HUES48 (cell line): ENCODE results near the gene SCUBE1.
A peak's percentile ranks its signal among the peaks of the same experiment; 100 is the strongest.
"Not testable (repeated sequence)": the region's sequence is repeated elsewhere in the genome, so short reads cannot be mapped to it uniquely, and the experiment has no call there.

Experiments
- H3K27ac ChIP-seq: one replicate; pipeline ENCODE4 v1.7.0; 2013; ENCODE audit warnings: low read depth, low read length, inconsistent platforms
- H3K27me3 ChIP-seq: 2 replicates; pipeline ENCODE4 v1.6.1; 2013; ENCODE audit warnings: mild to moderate bottlenecking, low read length; ENCODE audit not compliant: control insufficient read depth, insufficient read depth
- H3K36me3 ChIP-seq: 2 replicates; pipeline ENCODE4 v1.6.1; 2013; ENCODE audit warnings: low read length; ENCODE audit not compliant: control insufficient read depth, insufficient read depth
- H3K4me1 ChIP-seq: 2 replicates; pipeline ENCODE4 v1.6.1; 2013; ENCODE audit warnings: mild to moderate bottlenecking, low read length; ENCODE audit not compliant: control insufficient read depth, insufficient read depth
- H3K4me3 ChIP-seq: 2 replicates; pipeline ENCODE4 v1.5.1; 2013; ENCODE audit warnings: mild to moderate bottlenecking, low read depth, low read length
- H3K9ac ChIP-seq: 2 replicates; pipeline ENCODE4 v1.6.1; 2013; ENCODE audit warnings: mild to moderate bottlenecking, low read depth, low read length, moderate library complexity
- H3K9me3 ChIP-seq: 2 replicates; pipeline ENCODE4 v1.6.1; 2013; ENCODE audit warnings: low read length; ENCODE audit not compliant: control insufficient read depth, insufficient read depth

The SCUBE1 gene

DNA sequence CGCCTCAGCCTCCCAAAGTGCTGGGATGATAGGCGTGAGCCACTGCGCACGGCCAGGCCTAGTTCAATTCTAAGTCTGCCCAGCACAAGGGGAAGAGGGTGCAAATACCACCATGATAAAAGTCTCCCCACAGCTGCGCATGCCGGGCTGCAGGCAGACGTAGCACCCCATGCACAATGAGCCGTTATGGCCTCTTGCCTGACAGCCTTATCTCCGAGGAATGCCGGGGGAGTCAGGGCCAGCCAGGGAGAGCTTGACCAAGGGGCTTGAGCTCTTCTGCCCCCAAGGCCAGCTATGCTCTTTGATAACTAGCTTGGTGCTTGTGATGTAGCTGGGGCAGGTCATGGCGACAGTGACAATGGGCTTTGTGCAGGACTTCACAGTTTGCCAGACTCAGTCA, 13.7 kb upstream of the SCUBE1 start:
- H3K27me3 ChIP-seq = no peaks in the 10 kb centered on the region
- no peaks in the 10 kb centered on the region for H3K4me1 ChIP-seq
- no peak overlapping the region for H3K4me3 ChIP-seq
- H3K9ac ChIP-seq = no peak overlapping the region
- no peaks in the 10 kb centered on the region for H3K36me3 ChIP-seq
- H3K27ac ChIP-seq = no peak overlapping the region
- no peaks in the 10 kb centered on the region for H3K9me3 ChIP-seq

DNA sequence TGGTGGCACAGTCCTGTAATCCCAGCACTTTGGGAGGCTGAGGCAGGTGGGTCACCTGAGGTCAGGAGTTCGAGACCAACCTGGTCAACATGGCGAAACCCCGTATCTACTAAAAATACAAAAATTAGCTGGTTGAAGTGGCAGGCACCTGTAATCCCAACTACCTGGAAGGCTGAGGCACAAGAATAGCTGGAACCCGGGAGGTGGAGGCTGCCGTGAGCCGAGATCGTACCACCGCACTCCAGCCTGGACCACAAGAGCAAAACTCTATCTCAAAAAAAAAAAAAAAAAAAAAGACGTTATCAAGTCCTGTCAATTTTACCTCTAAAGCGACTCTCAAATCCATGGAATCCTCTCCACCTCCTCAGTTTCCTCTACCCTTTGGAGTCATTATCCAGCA, 12.5 kb upstream of the SCUBE1 start:
- not testable (repeated sequence) for H3K27ac ChIP-seq, H3K27me3 ChIP-seq, H3K9me3 ChIP-seq

DNA sequence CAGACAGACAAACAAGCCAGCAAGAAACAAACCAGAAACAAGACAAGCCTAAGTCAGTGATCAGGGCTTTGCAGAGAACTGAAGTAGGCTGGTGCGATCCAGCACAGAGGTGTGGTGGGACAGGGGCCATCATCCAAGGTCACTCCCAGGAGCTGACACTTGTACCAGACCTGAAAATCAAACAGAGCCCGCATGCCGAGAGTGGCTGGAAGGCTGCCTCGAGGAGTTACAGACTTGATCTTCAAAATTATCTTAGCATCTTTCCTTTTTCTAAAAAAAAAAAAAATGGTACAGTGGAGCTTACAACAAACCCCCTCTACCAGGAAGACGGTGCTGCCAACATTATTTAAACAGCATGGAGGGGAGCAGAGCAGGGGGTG, 8.8 kb upstream of the SCUBE1 start:
- Histone ChIP-seq H3K4me1 (no peaks in the 10 kb centered on the region), H3K27me3 (no peaks in the 10 kb centered on the region; the same call in 1 of the 2 replicates), H3K9ac (no peak overlapping the region), H3K36me3 (no peaks in the 10 kb centered on the region), H3K9me3 (no peaks in the 10 kb centered on the region), H3K27ac (no peak overlapping the region), H3K4me3 (no peak overlapping the region)

More for the DNA sequence above, 12.5 kb upstream of the SCUBE1 start:
- H3K36me3 ChIP-seq, H3K4me1 ChIP-seq, H3K4me3 ChIP-seq, H3K9ac ChIP-seq: not testable (repeated sequence)

DNA sequence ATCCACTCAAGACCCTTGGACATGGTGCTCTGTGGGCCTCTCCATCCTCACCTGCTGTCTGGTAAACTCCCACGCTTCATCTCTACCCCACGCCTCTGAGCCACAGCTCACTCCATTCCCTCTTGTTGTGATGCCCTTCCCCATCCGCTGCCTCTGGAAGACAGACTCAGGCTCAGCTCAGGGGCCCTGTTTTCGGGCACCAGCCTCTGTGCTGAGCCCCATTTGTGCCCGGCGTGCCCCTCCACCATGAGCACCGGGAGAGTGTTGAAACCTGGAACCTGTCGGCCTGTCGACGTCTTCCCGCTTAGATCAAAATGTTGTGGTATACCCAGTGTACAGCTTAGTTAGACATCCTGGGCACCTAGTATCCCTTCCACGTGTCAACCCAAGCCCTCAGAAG, 6.5 kb upstream of the SCUBE1 start:
- Histone ChIP-seq H3K27ac (no peak overlapping the region), H3K4me3 (no peak overlapping the region), H3K4me1 (no peaks in the 10 kb centered on the region), H3K9ac (no peak overlapping the region), H3K36me3 (no peaks in the 10 kb centered on the region), H3K9me3 (no peaks in the 10 kb centered on the region), H3K27me3 (peaks cover 13% of the 10 kb centered on the region)

DNA sequence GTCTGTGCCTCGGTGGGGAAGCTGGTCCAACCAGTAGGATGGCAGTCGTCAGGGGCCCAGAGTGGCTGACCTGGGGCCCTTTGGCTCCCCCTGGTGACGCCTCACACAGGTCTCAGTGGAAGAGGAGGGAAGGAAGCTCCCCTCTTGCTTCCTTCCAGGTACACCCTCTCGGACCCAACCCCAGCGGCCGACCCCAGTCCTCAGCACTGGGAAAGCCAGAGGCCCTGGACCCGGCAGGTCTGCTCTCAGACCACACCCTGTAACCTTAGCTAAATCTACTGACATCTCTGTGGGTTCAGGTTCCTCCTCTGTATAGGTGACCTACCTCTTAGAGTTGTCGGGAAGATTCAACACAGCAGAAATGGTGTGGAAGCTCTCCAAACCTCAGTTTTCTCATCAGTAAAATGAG, 3.4 kb upstream of the SCUBE1 start:
- Histone ChIP-seq H3K27me3 (peaks cover 36% of the 10 kb centered on the region), H3K36me3 (no peaks in the 10 kb centered on the region), H3K4me1 (no peaks in the 10 kb centered on the region), H3K9ac (no peak overlapping the region), H3K9me3 (no peaks in the 10 kb centered on the region), H3K4me3 (no peak overlapping the region), H3K27ac (no peak overlapping the region)

DNA sequence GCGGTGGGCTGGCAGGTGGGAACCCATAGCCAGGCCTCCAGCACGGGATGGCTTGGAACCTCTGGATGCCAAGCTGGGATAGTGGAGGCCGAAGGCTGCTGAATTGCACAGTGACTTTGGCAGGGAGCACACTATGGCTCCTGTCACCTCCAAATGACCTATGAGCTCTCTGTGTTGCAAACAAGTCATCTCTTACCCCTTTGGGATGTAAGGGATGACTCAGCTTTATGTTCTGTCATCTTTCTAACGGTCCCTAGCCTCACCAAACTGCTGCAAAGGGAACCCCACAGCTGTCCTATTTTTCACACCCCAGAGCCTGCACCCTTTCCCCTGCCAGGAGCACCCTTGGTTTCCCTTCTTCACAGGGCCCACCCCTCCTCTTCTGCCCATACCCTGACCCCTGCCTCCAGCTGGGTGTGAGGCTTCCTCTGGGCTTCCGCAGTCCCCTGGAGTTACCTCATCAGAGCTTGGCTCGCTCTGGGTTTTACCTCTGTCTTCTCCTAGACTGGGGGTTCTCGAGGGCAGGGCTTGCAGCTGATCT, 2.7 kb upstream of the SCUBE1 start:
- H3K4me3 ChIP-seq = no peak overlapping the region
- no peak overlapping the region for H3K27ac ChIP-seq
- no peaks in the 10 kb centered on the region for H3K9me3 ChIP-seq
- no peak overlapping the region for H3K9ac ChIP-seq
- no peaks in the 10 kb centered on the region for H3K36me3 ChIP-seq
- peaks cover 43% of the 10 kb centered on the region for H3K27me3 ChIP-seq
- H3K4me1 ChIP-seq = no peaks in the 10 kb centered on the region

DNA sequence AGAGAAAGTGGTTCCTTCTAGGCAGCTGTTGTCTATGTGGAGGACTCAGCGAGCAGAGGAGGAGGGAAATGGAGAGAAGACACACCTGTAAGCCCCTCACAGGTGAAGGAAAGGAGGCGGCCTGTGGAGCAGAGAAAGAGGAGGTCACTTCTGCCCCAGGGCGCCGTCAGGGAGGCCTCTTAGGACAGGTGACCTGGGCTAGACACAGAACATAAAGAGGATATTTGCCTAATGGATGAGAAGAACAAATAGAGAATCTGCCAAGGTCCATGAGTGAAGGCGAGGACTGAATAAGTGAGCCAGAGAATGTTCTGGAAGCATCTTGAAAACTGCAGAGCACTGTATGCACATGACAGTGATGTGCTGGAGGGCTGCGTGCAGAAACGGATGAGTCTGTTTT, 2.2 kb upstream of the SCUBE1 start:
- no peaks in the 10 kb centered on the region for H3K9me3 ChIP-seq
- no peaks in the 10 kb centered on the region for H3K36me3 ChIP-seq
- no peak overlapping the region for H3K27ac ChIP-seq
- H3K4me3 ChIP-seq = no peak overlapping the region
- no peaks in the 10 kb centered on the region for H3K4me1 ChIP-seq
- H3K9ac ChIP-seq = no peak overlapping the region
- peaks cover 48% of the 10 kb centered on the region for H3K27me3 ChIP-seq

DNA sequence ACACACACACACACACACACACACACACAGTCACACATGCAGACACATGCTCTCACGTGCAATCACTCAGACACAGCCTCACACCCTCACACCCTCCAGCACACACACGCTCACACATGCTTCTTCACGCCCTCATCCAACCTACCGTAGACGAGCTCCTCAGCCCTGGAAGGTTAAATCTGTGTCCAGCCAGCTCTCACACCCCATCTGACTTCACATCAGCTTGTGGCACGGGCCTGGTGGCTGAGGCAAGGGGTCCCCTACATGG, 1.3 kb upstream of the SCUBE1 start:
- Histone ChIP-seq H3K27ac (no peak overlapping the region), H3K36me3 (no peaks in the 10 kb centered on the region), H3K9me3 (no peaks in the 10 kb centered on the region), H3K27me3 (peaks cover 52% of the 10 kb centered on the region), H3K4me1 (no peaks in the 10 kb centered on the region), H3K9ac (no peak overlapping the region), H3K4me3 (no peak overlapping the region)

DNA sequence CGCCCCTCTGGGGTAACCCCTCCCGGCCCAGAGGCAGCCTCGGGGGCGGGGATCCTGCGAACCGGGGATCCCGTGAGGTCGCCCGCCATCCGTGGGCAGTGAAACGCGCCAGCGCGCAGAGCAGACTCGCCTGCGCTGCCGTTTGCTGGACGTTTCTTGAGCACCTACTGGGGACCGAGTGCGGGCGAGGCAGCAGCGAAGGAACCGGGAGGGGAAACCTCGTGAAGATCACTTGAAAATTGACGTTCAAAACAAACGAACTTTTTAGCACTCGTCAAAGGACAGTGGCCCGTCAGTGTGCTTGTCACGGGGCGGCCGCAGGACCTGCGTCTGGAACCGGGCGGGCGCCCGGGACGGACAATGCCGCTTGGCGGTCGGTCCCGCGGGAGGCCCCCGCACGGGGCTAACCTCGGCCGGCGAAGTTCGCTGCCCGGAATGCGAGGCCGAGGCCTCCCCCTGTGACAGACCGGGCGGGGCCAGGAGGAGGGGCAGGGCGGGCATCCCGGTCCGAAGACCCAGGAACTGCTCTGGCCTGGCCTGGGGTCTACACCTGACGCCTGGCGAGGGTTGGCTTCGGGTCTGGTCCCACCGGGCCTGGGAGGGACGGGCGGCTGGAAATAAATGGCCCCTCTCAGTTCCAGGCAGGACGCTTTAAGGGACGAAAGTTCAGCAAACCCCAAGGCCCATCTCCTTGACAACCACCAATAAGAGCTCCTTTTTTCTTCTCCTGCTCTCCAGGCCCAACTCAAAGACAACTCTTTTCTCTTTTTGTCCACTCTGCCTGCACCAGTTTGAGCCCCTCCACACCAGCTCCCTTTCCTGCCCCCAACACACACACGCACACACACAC, 723 bp upstream of the SCUBE1 start:
- Histone ChIP-seq H3K27ac (no peak overlapping the region), H3K4me3 (peak overlapping the region; percentile 48; the same call in 1 of the 2 replicates), H3K36me3 (no peaks in the 10 kb centered on the region), H3K9me3 (no peaks in the 10 kb centered on the region), H3K9ac (no peak overlapping the region), H3K4me1 (no peaks in the 10 kb centered on the region), H3K27me3 (peaks cover 52% of the 10 kb centered on the region)

DNA sequence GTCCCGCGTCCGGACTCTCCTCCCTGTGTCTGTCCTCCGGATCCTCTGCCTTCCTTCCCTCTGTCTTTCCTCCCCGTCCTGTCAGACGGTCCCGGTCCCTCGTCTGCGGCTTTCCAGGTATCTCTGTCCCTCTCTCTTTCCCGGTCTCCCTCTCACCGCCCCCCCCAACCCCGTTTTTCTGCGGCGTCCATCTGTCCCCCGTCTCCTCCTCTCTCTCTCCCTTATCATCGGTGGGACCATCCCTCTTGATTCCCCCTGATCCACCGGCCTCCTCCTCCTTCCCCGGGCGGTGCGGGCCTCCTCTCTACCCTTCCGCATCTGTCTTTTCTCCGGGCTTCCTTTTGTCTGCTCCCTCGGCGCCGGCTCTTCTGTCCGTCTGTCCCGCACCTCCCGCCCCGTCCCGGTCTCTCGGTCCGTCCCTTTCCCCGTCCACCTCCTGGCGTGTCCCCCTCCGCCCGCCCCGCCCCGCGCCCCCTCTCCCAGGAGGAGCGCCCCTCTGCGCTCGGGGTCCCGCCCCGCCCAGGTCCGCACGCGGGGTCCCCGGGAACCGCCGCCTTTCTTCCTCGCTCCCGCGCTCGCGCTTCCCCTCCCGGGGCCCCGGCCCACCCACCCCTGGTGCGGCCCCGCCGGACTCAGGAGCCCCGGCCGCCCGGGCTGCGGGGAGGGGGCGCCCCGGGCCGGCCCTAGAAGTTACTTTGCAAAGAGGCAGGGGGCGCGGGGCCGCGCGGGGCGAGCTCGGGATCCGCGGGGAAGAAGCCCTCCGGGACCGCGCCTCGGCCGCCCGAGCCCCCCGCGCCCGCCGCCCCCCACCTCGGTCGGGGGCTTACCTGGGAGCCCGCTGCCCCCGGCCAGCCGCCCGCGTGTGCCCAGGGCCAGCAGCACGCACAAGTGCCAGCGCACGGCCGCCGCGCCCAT, 568 bp downstream of the SCUBE1 start:
- no peaks in the 10 kb centered on the region for H3K4me1 ChIP-seq
- H3K27ac ChIP-seq = no peak overlapping the region
- H3K4me3 ChIP-seq = peak overlapping the region; percentile 37; the same call in 1 of the 2 replicates
- no peaks in the 10 kb centered on the region for H3K36me3 ChIP-seq
- no peak overlapping the region for H3K9ac ChIP-seq
- H3K27me3 ChIP-seq = peaks cover 52% of the 10 kb centered on the region
- no peaks in the 10 kb centered on the region for H3K9me3 ChIP-seq

DNA sequence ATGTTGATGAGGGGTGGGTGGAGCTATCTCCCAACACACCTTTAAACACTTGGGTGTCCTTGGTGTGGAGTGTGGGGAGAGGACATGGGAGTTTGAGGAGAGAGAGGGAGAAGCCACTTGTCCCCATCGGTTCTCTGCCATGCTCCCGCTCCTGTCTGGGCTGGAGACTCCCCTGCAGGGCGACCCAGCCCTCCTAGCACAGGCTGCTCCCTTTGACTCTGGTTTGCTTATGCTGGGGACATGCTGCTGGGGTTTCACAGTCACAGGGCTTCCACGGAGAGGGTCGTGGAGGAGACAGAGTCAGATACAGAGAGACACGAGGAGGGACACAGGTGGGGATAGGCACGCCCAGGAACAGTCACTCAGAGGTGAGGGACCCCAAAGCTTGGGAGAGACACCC, 1.6 kb downstream of the SCUBE1 start:
- Histone ChIP-seq H3K27me3 (peaks cover 52% of the 10 kb centered on the region), H3K9ac (no peak overlapping the region), H3K9me3 (no peaks in the 10 kb centered on the region), H3K27ac (no peak overlapping the region), H3K36me3 (no peaks in the 10 kb centered on the region), H3K4me1 (no peaks in the 10 kb centered on the region), H3K4me3 (no peak overlapping the region)
